Measurements from ENCODE around the gene IMMP1L.

DNA sequence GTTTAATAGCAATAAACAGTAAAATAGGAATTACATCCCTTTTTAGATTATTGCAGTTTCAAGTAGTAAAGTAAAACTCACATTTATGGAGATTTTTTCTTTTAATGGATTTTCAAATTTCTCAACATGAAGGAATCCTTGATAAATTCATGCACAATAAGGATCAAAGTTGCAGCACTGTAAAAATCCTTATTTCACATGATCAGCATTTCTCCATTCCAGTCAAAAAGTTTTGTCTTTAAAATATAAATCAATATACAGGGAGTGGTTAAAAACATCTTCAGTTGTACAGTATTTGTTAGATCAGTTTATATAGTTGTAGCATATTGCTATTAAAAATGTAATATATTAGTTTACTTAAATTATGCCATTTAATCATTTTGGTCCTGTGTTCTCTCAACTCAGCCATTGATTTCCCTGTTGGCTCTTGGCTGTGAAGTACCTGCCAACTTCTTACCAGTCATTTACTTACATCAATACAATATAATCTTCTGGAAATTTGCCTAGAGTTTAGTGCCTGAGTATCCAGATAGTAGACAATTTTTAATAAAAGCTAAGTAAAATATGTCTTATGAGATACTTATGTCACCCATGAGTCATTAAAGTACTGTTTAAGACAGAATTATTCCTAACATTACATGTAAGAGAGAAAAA, 12.2 kb upstream of the IMMP1L start:
- TF ChIP-seq CTCF (conservative IDR thresholded peaks at IDR 0.05; ENCODE audit: low read depth, low read length), result no peak
- no peak for TF ChIP-seq EZH2 (IDR thresholded peaks at IDR 0.05; ENCODE audit: low read length, unreplicated experiment)
- no peak for TF ChIP-seq EZH2phosphoT487 (IDR thresholded peaks at IDR 0.05; ENCODE audit: borderline replicate concordance, low read length)
